Muscle of arm (tissue), 12 donors: Measurements from ENCODE around the gene KDM1A. TPM values are rescaled to one million over a fixed set of nuclear protein-coding genes. Genes with fewer than 3 reads are reported as not detected.
"Not testable (repeated sequence)": the region's sequence is repeated elsewhere in the genome, so short reads cannot be mapped to it uniquely, and the experiment has no call there.

Experiments used
- DNase-seq: peaks from one replicate; pipeline ENCODE4 v3.0.0-alpha.2; 2013
- polyA plus RNA-seq, 12 donors: library from polyadenylated mRNA; unstranded; fragments of 120-200 nt; gene quantifications; one replicate each; pipeline ENCODE4 v1.2.1, GENCODE V29; 2013; ENCODE audit not compliant: insufficient read length in 12 of 12

The KDM1A gene
- polyA plus RNA-seq, 12 donors = 64.1 to 95.9 (median 71.8) TPM; not detected in 1

- not testable (repeated sequence) for DNase-seq
These were observed 14.5 kb upstream of the KDM1A start for GRCh38 chr1:23004769-23005168.

GRCh38 chr1:23007106-23007505 is 12.2 kb upstream of the KDM1A start:
- DNase-seq = no peak

GRCh38 chr1:23008901-23009300 is 10.4 kb upstream of the KDM1A start:
- DNase-seq = no peak

- not testable (repeated sequence) for DNase-seq
These were observed 9.2 kb upstream of the KDM1A start for GRCh38 chr1:23010025-23010424.

- DNase-seq = no peak
These were observed 5.6 kb upstream of the KDM1A start for GRCh38 chr1:23013657-23014056.

- DNase-seq = no peak
These were observed 591 bp upstream of the KDM1A start for GRCh38 chr1:23018661-23019093.

GRCh38 chr1:23019863-23020625 is 776 bp downstream of the KDM1A start:
- peak; percentile 55 for DNase-seq

- DNase-seq = no peak
These were observed 1.6 kb downstream of the KDM1A start for GRCh38 chr1:23020706-23021405.

- no peak for DNase-seq
These were observed 2.6 kb downstream of the KDM1A start for GRCh38 chr1:23021834-23022233.

- no peak for DNase-seq
These were observed 4.0 kb downstream of the KDM1A start for GRCh38 chr1:23023174-23023845.

GRCh38 chr1:23026568-23026967 is 7.3 kb downstream of the KDM1A start:
- no peak for DNase-seq

GRCh38 chr1:23027352-23027907 is 8.2 kb downstream of the KDM1A start:
- no peak for DNase-seq

- no peak for DNase-seq
These were observed 10.1 kb downstream of the KDM1A start for GRCh38 chr1:23029337-23029736.

GRCh38 chr1:23035823-23036452 is 16.7 kb downstream of the KDM1A start:
- DNase-seq = no peak

GRCh38 chr1:23037081-23037740 is 17.9 kb downstream of the KDM1A start:
- DNase-seq = no peak

GRCh38 chr1:23039308-23039826 is 20.1 kb downstream of the KDM1A start:
- DNase-seq = no peak

GRCh38 chr1:23040509-23040908 is 21.2 kb downstream of the KDM1A start:
- DNase-seq = no peak

GRCh38 chr1:23044035-23044434 is 24.8 kb downstream of the KDM1A start:
- DNase-seq = no peak

GRCh38 chr1:23050201-23050600 is 30.9 kb downstream of the KDM1A start:
- DNase-seq = no peak

GRCh38 chr1:23051290-23051909 is 32.1 kb downstream of the KDM1A start:
- DNase-seq = no peak

- DNase-seq = no peak
These were observed 38.0 kb downstream of the KDM1A start for GRCh38 chr1:23057301-23057700.
